HCT116 (cell line): ENCODE data around the gene MYO16. TPM values are rescaled to one million over a fixed set of nuclear protein-coding genes. Genes with fewer than 3 reads are reported as not detected.

ENCODE experiments used
- ATAC-seq: fragments of 200-7000 bp; cut with Tn5 transposase; 2 replicates; pipeline ENCODE4 v1.9.1; 2020; ENCODE audit warnings: mild to moderate bottlenecking, moderate library complexity
- BruUV-seq: library from RNA; stranded (reverse); fragments of 400-500 nt; replicated peaks from 2 replicates; lab custom pipeline; 2021; lab: Mats Ljungman, UMichigan
- CTCF ChIA-PET: fragments of 300-600 bp; sonication (Branson Sonifier 250); formaldehyde crosslinking; loops from one replicate; lab custom pipeline; 2021; ENCODE audit warnings: antibody characterized with exemption; lab: Charles Lee
- POLR2A ChIA-PET: fragments of 300-600, 350-600 bp; sonication (Branson Sonifier 250); formaldehyde crosslinking; loops from one replicate; lab custom pipeline; 2021; ENCODE audit warnings: antibody characterized with exemption; lab: Charles Lee
- RAD21 ChIA-PET, 2 experiments: fragments of 300-600 bp; sonication (Branson Sonifier 250); formaldehyde crosslinking; loops; one replicate each; lab custom pipeline; 2023; ENCODE audit warnings: low total read pairs in 2 of 2; ENCODE audit not compliant: uncharacterized antibody in 2 of 2, unreplicated experiment in 2 of 2, low non-redundant PET in 1 of 2; lab: Charles Lee
- DNase-seq: peaks from one replicate; pipeline ENCODE4 v3.0.0-alpha.2; 2010; ENCODE audit warnings: low read depth, low spot score
- H2AFZ ChIP-seq: fragments of 200-600 bp; shearing (Covaris generic), sonication (generic); 2 replicates; pipeline ENCODE4 v1.6.1; 2017; ENCODE audit warnings: low read depth, mixed run types, mixed read lengths, antibody characterized with exemption, low read length; ENCODE audit not compliant: poor library complexity, severe bottlenecking
- H3K27ac ChIP-seq: 2 replicates; pipeline ENCODE4 v1.5.1; 2012; ENCODE audit warnings: low read depth, low read length
- H3K27me3 ChIP-seq: fragments of 200-600 bp; sonication (generic); 2 replicates; pipeline ENCODE4 v1.6.1; 2016; ENCODE audit warnings: mixed run types, low read length, mixed read lengths; ENCODE audit not compliant: insufficient read depth
- H3K36me3 ChIP-seq, 2 experiments: fragments of 200-500 bp in 1 of 2; fragments of 200-600 bp in 1 of 2; sonication (Bioruptor generic) in 1 of 2; sonication (generic) in 1 of 2; 2 replicates each; pipeline versions ENCODE4 v1.5.1 to v1.6.1; 2014 to 2016; ENCODE audit warnings: low read length in 2 of 2, inconsistent platforms in 1 of 2, mixed read lengths in 1 of 2, mixed run types in 1 of 2; ENCODE audit not compliant: insufficient read depth in 2 of 2, control insufficient read depth in 1 of 2
- H3K4me1 ChIP-seq, 2 experiments: fragments of 200-600 bp in 1 of 2; sonication (generic) in 1 of 2; 2 replicates each; pipeline versions ENCODE4 v1.5.1 to v1.6.1; 2012 to 2017; ENCODE audit warnings: low read length in 2 of 2, inconsistent platforms in 1 of 2, mild to moderate bottlenecking in 1 of 2, mixed read lengths in 1 of 2, mixed run types in 1 of 2, moderate library complexity in 1 of 2; ENCODE audit not compliant: insufficient read depth in 2 of 2, control insufficient read depth in 1 of 2
- H3K4me2 ChIP-seq: fragments of 200-600 bp; sonication (generic); 2 replicates; pipeline ENCODE4 v1.6.1; 2017; ENCODE audit warnings: mixed run types, low read length, mixed read lengths
- H3K4me3 ChIP-seq, 2 experiments: fragments of 200-600 bp in 1 of 2; sonication (generic) in 1 of 2; replicated peaks in 1 of 2; 2 replicates each; pipeline ENCODE4 v1.5.1; 2011 to 2016; ENCODE audit warnings: low read length in 2 of 2, control low read depth in 1 of 2, low read depth in 1 of 2, mild to moderate bottlenecking in 1 of 2, mixed read lengths in 1 of 2, mixed run types in 1 of 2
- H3K79me2 ChIP-seq: fragments of 200-600 bp; sonication (generic); 2 replicates; pipeline ENCODE4 v1.6.1; 2017; ENCODE audit warnings: mild to moderate bottlenecking, mixed run types, low read length, moderate library complexity, mixed read lengths; ENCODE audit not compliant: insufficient read depth
- H3K9ac ChIP-seq: fragments of 200-600 bp; sonication (generic); 2 replicates; pipeline ENCODE4 v1.6.1; 2016; ENCODE audit warnings: low read length, mixed read lengths
- H3K9me2 ChIP-seq: fragments of 200-600 bp; sonication (generic), shearing (Covaris generic); 2 replicates; pipeline ENCODE4 v1.6.1; 2017; ENCODE audit warnings: mixed run types, mild to moderate bottlenecking, moderate library complexity; ENCODE audit not compliant: insufficient read depth
- H3K9me3 ChIP-seq, 2 experiments: fragments of 200-500 bp in 1 of 2; fragments of 200-600 bp in 1 of 2; sonication (Bioruptor generic) in 1 of 2; sonication (generic) in 1 of 2; 2 replicates each; pipeline ENCODE4 v1.6.1; 2014 to 2017; ENCODE audit warnings: low read length in 2 of 2, mixed read lengths in 2 of 2, inconsistent platforms in 1 of 2, low read depth in 1 of 2, mild to moderate bottlenecking in 1 of 2, mixed run types in 1 of 2, moderate library complexity in 1 of 2; ENCODE audit not compliant: control insufficient read depth in 1 of 2, insufficient read depth in 1 of 2
- H4K20me1 ChIP-seq: fragments of 200-600 bp; sonication (generic), shearing (Covaris generic); 2 replicates; pipeline ENCODE4 v1.6.1; 2017; ENCODE audit warnings: mixed run types, mild to moderate bottlenecking, moderate library complexity; ENCODE audit not compliant: insufficient read depth
- ATF3 ChIP-seq: IDR thresholded peaks from 2 replicates; pipeline ENCODE4 v1.6.1; 2012
- CBX3 ChIP-seq: IDR thresholded peaks from 2 replicates; pipeline ENCODE4 v1.6.1; 2012; ENCODE audit warnings: low read depth
- CEBPB ChIP-seq: IDR thresholded peaks from 2 replicates; pipeline ENCODE4 v1.6.1; 2012; ENCODE audit warnings: low read depth
- CTCF ChIP-seq, 3 experiments: fragments of 200-600 bp in 1 of 3; sonication (generic) in 1 of 3; IDR thresholded peaks in 2 of 3; conservative IDR thresholded peaks in 1 of 3; 2 replicates each; pipeline ENCODE4 v1.5.1; 2012 to 2017; ENCODE audit warnings: low read depth in 2 of 3, low read length in 2 of 3, antibody characterized with exemption in 1 of 3, borderline replicate concordance in 1 of 3, control low read depth in 1 of 3, mild to moderate bottlenecking in 1 of 3, mixed read lengths in 1 of 3, mixed run types in 1 of 3, moderate library complexity in 1 of 3; ENCODE audit not compliant: insufficient read depth in 1 of 3
- EZH2 ChIP-seq: fragments of 200-600 bp; sonication (generic); IDR thresholded peaks from 2 replicates; pipeline ENCODE4 v1.6.1; 2017; ENCODE audit warnings: antibody characterized with exemption, mixed run types
- EZH2phosphoT487 ChIP-seq: fragments of 200-600 bp; IDR thresholded peaks from 2 replicates; pipeline ENCODE4 v1.6.1; 2018; ENCODE audit warnings: antibody characterized with exemption, borderline replicate concordance
- FOSL1 ChIP-seq: IDR thresholded peaks from 2 replicates; pipeline ENCODE4 v1.6.1; 2012; ENCODE audit warnings: low read depth
- JUND ChIP-seq: IDR thresholded peaks from 2 replicates; pipeline ENCODE4 v1.6.1; 2012
- MAX ChIP-seq: IDR thresholded peaks from 2 replicates; pipeline ENCODE4 v1.6.1; 2012
- POLR2A ChIP-seq: IDR thresholded peaks from 2 replicates; pipeline ENCODE4 v1.7.0; 2011; ENCODE audit warnings: borderline replicate concordance; ENCODE audit not compliant: insufficient read depth, insufficient read length; ENCODE audit errors: extremely low read depth
- POLR2AphosphoS5 ChIP-seq: IDR thresholded peaks from 2 replicates; pipeline ENCODE4 v1.6.1; 2011; ENCODE audit warnings: mild to moderate bottlenecking, low read depth, low read length, moderate library complexity
- RAD21 ChIP-seq: IDR thresholded peaks from 2 replicates; pipeline ENCODE4 v1.6.1; 2012; ENCODE audit warnings: low read depth, mild to moderate bottlenecking
- REST ChIP-seq: IDR thresholded peaks from 2 replicates; pipeline ENCODE4 v1.6.1; 2012; ENCODE audit warnings: low read depth
- SIN3A ChIP-seq: IDR thresholded peaks from 2 replicates; pipeline ENCODE4 v1.6.1; 2012; ENCODE audit warnings: low read depth
- SP1 ChIP-seq: IDR thresholded peaks from 2 replicates; pipeline ENCODE4 v1.6.1; 2012; ENCODE audit warnings: low read depth
- SRF ChIP-seq: IDR thresholded peaks from 2 replicates; pipeline ENCODE4 v1.6.1; 2012; ENCODE audit warnings: low read depth
- TCF7L2 ChIP-seq: IDR thresholded peaks from 2 replicates; pipeline ENCODE4 v1.7.0; 2011; ENCODE audit warnings: borderline replicate concordance, inconsistent platforms; ENCODE audit not compliant: insufficient read depth, insufficient read length; ENCODE audit errors: extremely low read depth
- ZBTB33 ChIP-seq: IDR thresholded peaks from 2 replicates; pipeline ENCODE4 v1.6.1; 2011; ENCODE audit warnings: mild to moderate bottlenecking, low read length, moderate library complexity; ENCODE audit not compliant: insufficient replicate concordance; ENCODE audit errors: extremely low read depth
- ZFX ChIP-seq: fragments of 450-650 bp; IDR thresholded peaks from 2 replicates; pipeline ENCODE4 v1.6.1; 2017
- ZNF274 ChIP-seq: fragments of 200-500 bp; sonication (Bioruptor generic); IDR thresholded peaks from 2 replicates; pipeline ENCODE4 v1.6.1; 2014; ENCODE audit warnings: mild to moderate bottlenecking, low read depth, low read length, inconsistent platforms
- intact Hi-C: fragments of 100-400 bp; cut with micrococcal nuclease; formaldehyde crosslinking; loops from 2 replicates; pipeline ENCODE4 v1.10.0; 2022
- total RNA-seq: library from RNA; stranded (reverse); gene quantifications from one replicate; pipeline ENCODE4 v1.2.1, GENCODE V29; 2021; ENCODE audit not compliant: unreplicated experiment

Gene MYO16
- total RNA-seq, 1 experiment from 2014 or later = 0.07 TPM

- peak overlapping the region; percentile 6 to 36; a peak in 3 of 4 replicates for H3K4me3 ChIP-seq
- no peaks in the 10 kb centered on the region for H3K9me3 ChIP-seq
- no peaks in the 10 kb centered on the region for H3K79me2 ChIP-seq
- ChIA-PET CTCF (no interaction called here), POLR2A (no interaction called here), RAD21 (no interaction called here)
- peak overlapping the region; percentile 74 for H3K4me2 ChIP-seq
- BruUV-seq = no TSS peak
- peak overlapping the region; percentile 96 for H2AFZ ChIP-seq
- no peaks in the 10 kb centered on the region for H4K20me1 ChIP-seq
- H3K36me3 ChIP-seq = no peaks in the 10 kb centered on the region
- peaks cover 5 to 15% of the 10 kb centered on the region in 2 experiments; a peak in 3 of 4 replicates for H3K4me1 ChIP-seq
- H3K9ac ChIP-seq = peak overlapping the region; percentile 25
- intact Hi-C loops = loop anchor here (5.0 kb wide), 1 partner anchor 820 kb away; no protein-coding TSS in a partner anchor
- no peaks in the 10 kb centered on the region for H3K9me2 ChIP-seq
- DNase-seq (peak; percentile 36), ATAC-seq (peak; percentile 87)
- H3K27ac ChIP-seq = no peak overlapping the region; the same call in 1 of the 2 replicates
- H3K27me3 ChIP-seq = no peaks in the 10 kb centered on the region
- TF ChIP-seq TCF7L2 = peak; percentile 31
- TF ChIP-seq CBX3 = peak; percentile 36; the same call in 1 of the 2 replicates
- peak; percentile 37; the same call in 1 of the 2 replicates for TF ChIP-seq ATF3
- TF ChIP-seq FOSL1 = peak; percentile 68
- TF ChIP-seq EZH2phosphoT487 = no peak
- 0 out of 2 replicates have a peak, but pooled peaks have one; percentile 47 for TF ChIP-seq CEBPB
- peak; percentile 69 for TF ChIP-seq SIN3A
- no peak for TF ChIP-seq ZNF274
- peak; percentile 69 for TF ChIP-seq JUND
- TF ChIP-seq MAX = peak; percentile 59
- TF ChIP-seq ZFX = no peak
- TF ChIP-seq RAD21 = peak; percentile 18; the same call in 1 of the 2 replicates
- TF ChIP-seq SP1 = peak; percentile 48
- TF ChIP-seq POLR2A = no peak
- no peak; a peak in 1 of 6 replicates for TF ChIP-seq CTCF (IDR thresholded peaks at IDR 0.05 in 2 of 3, conservative IDR thresholded peaks at IDR 0.05 in 1 of 3; ENCODE audit: borderline replicate concordance in 1 of 3, insufficient read depth in 1 of 3, low read depth in 2 of 3, low read length in 2 of 3)
- TF ChIP-seq REST = no peak
- TF ChIP-seq SRF = no peak
- TF ChIP-seq EZH2 = no peak
- no peak for TF ChIP-seq ZBTB33
- TF ChIP-seq POLR2AphosphoS5 = no peak
Measured at GRCh38 chr13:108957369-108958012, 328.1 kb downstream of the MYO16 start.
